Measurements from ENCODE around the gene BBLN. TPM values are rescaled to one million over a fixed set of nuclear protein-coding genes. Genes with fewer than 3 reads are reported as not detected.

Gene BBLN
- total and polyA plus RNA-seq, 4 donors: 13.4 to 42.1 (median 32.3) TPM

GRCh38 chr9:128123451-128124080 lies 36.5 kb upstream of the BBLN start:
- H3K27me3 ChIP-seq (ENCODE audit: control insufficient read depth in 4 of 4, insufficient read depth in 4 of 4, low read length in 3 of 4): no peaks in the 10 kb centered on the region
- no peak for DNase-seq (ENCODE audit: low spot score)
- H3K4me1 ChIP-seq (ENCODE audit: control insufficient read depth in 4 of 4, insufficient read depth in 4 of 4, low read length in 3 of 4): peaks cover 6 to 26% (median 16%) of the 10 kb centered on the region in 4 donors
- TF ChIP-seq EGR1 (IDR thresholded peaks at IDR 0.05; ENCODE audit: low read depth in 2 of 2) (no peak), REST (IDR thresholded peaks at IDR 0.05) (no peak), YY1 (IDR thresholded peaks at IDR 0.05) (no peak), FOXA2 (IDR thresholded peaks at IDR 0.05) (no peak)
- peaks cover 3 to 24% (median 7%) of the 10 kb centered on the region in 4 donors for H3K36me3 ChIP-seq (ENCODE audit: control insufficient read depth in 4 of 4, insufficient read depth in 3 of 4, low read depth in 1 of 4, low read length in 3 of 4)
- H3K4me3 ChIP-seq (ENCODE audit: low read depth in 1 of 3, low read length in 3 of 3): no peak overlapping the region
- no peaks in the 10 kb centered on the region for H3K9me3 ChIP-seq (ENCODE audit: control insufficient read depth in 4 of 4, low read length in 3 of 4)
- no peak overlapping the region for H3K9ac ChIP-seq (ENCODE audit: low read depth in 1 of 2, low read length in 2 of 2)
- WGBS: 96% methylated on average over 21 of the region's 21 CpGs
- H3K27ac ChIP-seq (ENCODE audit: low read depth in 1 of 2, low read length in 2 of 2): no peak overlapping the region

- peaks cover 13 to 34% (median 23%) of the 10 kb centered on the region in 4 donors for H3K4me1 ChIP-seq (ENCODE audit: control insufficient read depth in 4 of 4, insufficient read depth in 4 of 4, low read length in 3 of 4)
Measured at GRCh38 chr9:128124451-128124850, 35.6 kb upstream of the BBLN start.

More at GRCh38 chr9:128124451-128124850, 35.6 kb upstream of the BBLN start:
- no peak for DNase-seq (ENCODE audit: low spot score)
- Histone ChIP-seq H3K27ac (ENCODE audit: low read depth in 1 of 2, low read length in 2 of 2) (no peak overlapping the region), H3K27me3 (ENCODE audit: control insufficient read depth in 4 of 4, insufficient read depth in 4 of 4, low read length in 3 of 4) (no peaks in the 10 kb centered on the region), H3K4me3 (ENCODE audit: low read depth in 1 of 3, low read length in 3 of 3) (no peak overlapping the region), H3K9me3 (ENCODE audit: control insufficient read depth in 4 of 4, low read length in 3 of 4) (no peaks in the 10 kb centered on the region), H3K9ac (ENCODE audit: low read depth in 1 of 2, low read length in 2 of 2) (no peak overlapping the region), H3K36me3 (ENCODE audit: control insufficient read depth in 4 of 4, insufficient read depth in 3 of 4, low read depth in 1 of 4, low read length in 3 of 4) (peaks cover 3 to 24% (median 7%) of the 10 kb centered on the region in 4 donors)
- 89% methylated on average over 8 of the region's 8 CpGs for WGBS
- TF ChIP-seq JUND (IDR thresholded peaks at IDR 0.05) (no peak), RAD21 (IDR thresholded peaks at IDR 0.05) (no peak), ATF3 (IDR thresholded peaks at IDR 0.05) (no peak), ZBTB33 (IDR thresholded peaks at IDR 0.05) (no peak), NR2F2 (IDR thresholded peaks at IDR 0.05) (no peak), REST (IDR thresholded peaks at IDR 0.05) (no peak), MAX (IDR thresholded peaks at IDR 0.05) (no peak), GABPA (IDR thresholded peaks at IDR 0.05 in 1 of 2, conservative IDR thresholded peaks at IDR 0.05 in 1 of 2) (no peak), SP1 (IDR thresholded peaks at IDR 0.05) (no peak), FOXA2 (IDR thresholded peaks at IDR 0.05) (no peak), FOXA1 (IDR thresholded peaks at IDR 0.05) (no peak), CTCF (IDR thresholded peaks at IDR 0.05; ENCODE audit: low read depth, low read length, missing input control) (no peak), HNF4A (conservative IDR thresholded peaks at IDR 0.05) (no peak), HNF4G (IDR thresholded peaks at IDR 0.05) (no peak), EGR1 (IDR thresholded peaks at IDR 0.05; ENCODE audit: low read depth in 2 of 2) (no peak)

Measured in liver (tissue), 9 donors.